Liver (tissue), 9 donors: ENCODE results near the gene CALML5. TPM values are rescaled to one million over a fixed set of nuclear protein-coding genes. Genes with fewer than 3 reads are reported as not detected.

Experiments used
- DNase-seq: peaks from one replicate; pipeline ENCODE4 v3.0.0-alpha.2; 2017; ENCODE audit warnings: low spot score
- H3K27ac ChIP-seq, 2 donors: one replicate each; pipeline ENCODE4 v1.7.0; 2013; ENCODE audit warnings: inconsistent platforms in 2 of 2, low read length in 2 of 2, control low read depth in 1 of 2, low read depth in 1 of 2, mild to moderate bottlenecking in 1 of 2
- H3K27me3 ChIP-seq, 4 donors: one replicate each; pipeline versions ENCODE4 v1.6.1 to v1.7.0; 2013; ENCODE audit warnings: low read length in 3 of 4, inconsistent platforms in 1 of 4, mild to moderate bottlenecking in 1 of 4, moderate library complexity in 1 of 4; ENCODE audit not compliant: control insufficient read depth in 4 of 4, insufficient read depth in 4 of 4
- H3K36me3 ChIP-seq, 4 donors: one replicate each; pipeline versions ENCODE4 v1.6.1 to v1.7.0; 2013; ENCODE audit warnings: low read length in 3 of 4, mild to moderate bottlenecking in 3 of 4, low read depth in 1 of 4, moderate library complexity in 1 of 4; ENCODE audit not compliant: control insufficient read depth in 4 of 4, insufficient read depth in 3 of 4
- H3K4me1 ChIP-seq, 4 donors: one replicate each; pipeline versions ENCODE4 v1.6.1 to v1.7.0; 2013; ENCODE audit warnings: low read length in 3 of 4, mild to moderate bottlenecking in 3 of 4, moderate library complexity in 1 of 4; ENCODE audit not compliant: control insufficient read depth in 4 of 4, insufficient read depth in 4 of 4
- H3K4me3 ChIP-seq, 3 donors: one replicate each; pipeline versions ENCODE4 v1.6.1 to v1.7.0; 2013; ENCODE audit warnings: low read length in 3 of 3, control low read depth in 1 of 3, low read depth in 1 of 3, mild to moderate bottlenecking in 1 of 3
- H3K9ac ChIP-seq, 2 donors: one replicate each; pipeline ENCODE4 v1.7.0; 2013; ENCODE audit warnings: low read length in 2 of 2, mild to moderate bottlenecking in 2 of 2, moderate library complexity in 2 of 2, control low read depth in 1 of 2, low read depth in 1 of 2
- H3K9me3 ChIP-seq, 4 donors: one replicate each; pipeline versions ENCODE4 v1.6.1 to v1.7.0; 2013; ENCODE audit warnings: low read length in 3 of 4; ENCODE audit not compliant: control insufficient read depth in 4 of 4
- ATF3 ChIP-seq: IDR thresholded peaks from 2 replicates; pipeline ENCODE4 v1.6.1; 2016; ENCODE audit warnings: antibody characterized with exemption
- CTCF ChIP-seq: fragments of 150-350 bp; IDR thresholded peaks from 2 replicates; pipeline ENCODE4 v1.5.1; 2017; ENCODE audit warnings: improper control_type of control experiment, low read depth, low read length; ENCODE audit not compliant: missing input control
- EGR1 ChIP-seq, 2 donors: IDR thresholded peaks; 2 replicates each; pipeline ENCODE4 v1.6.1; 2016 to 2018; ENCODE audit warnings: antibody characterized with exemption in 2 of 2, low read depth in 2 of 2
- FOXA1 ChIP-seq: IDR thresholded peaks from 2 replicates; pipeline ENCODE4 v1.6.1; 2016; ENCODE audit warnings: antibody characterized with exemption
- FOXA2 ChIP-seq: IDR thresholded peaks from 2 replicates; pipeline ENCODE4 v1.6.1; 2016; ENCODE audit warnings: antibody characterized with exemption
- GABPA ChIP-seq, 2 donors: IDR thresholded peaks in 1 of 2; conservative IDR thresholded peaks in 1 of 2; 2 replicates each; pipeline ENCODE4 v1.6.1; 2016; ENCODE audit warnings: antibody characterized with exemption in 2 of 2, mild to moderate bottlenecking in 1 of 2, moderate library complexity in 1 of 2
- HNF4A ChIP-seq, 2 donors: conservative IDR thresholded peaks; 2 replicates each; pipeline ENCODE4 v1.6.1; 2016; ENCODE audit warnings: antibody characterized with exemption in 2 of 2, mild to moderate bottlenecking in 2 of 2
- HNF4G ChIP-seq: IDR thresholded peaks from 2 replicates; pipeline ENCODE4 v1.6.1; 2016; ENCODE audit warnings: antibody characterized with exemption
- JUND ChIP-seq, 2 donors: IDR thresholded peaks; 2 replicates each; pipeline ENCODE4 v1.6.1; 2016; ENCODE audit warnings: antibody characterized with exemption in 2 of 2
- MAX ChIP-seq: IDR thresholded peaks from 2 replicates; pipeline ENCODE4 v1.6.1; 2016; ENCODE audit warnings: antibody characterized with exemption
- NR2F2 ChIP-seq: IDR thresholded peaks from 2 replicates; pipeline ENCODE4 v1.6.1; 2016; ENCODE audit warnings: antibody characterized with exemption
- RAD21 ChIP-seq, 2 donors: IDR thresholded peaks; 2 replicates each; pipeline ENCODE4 v1.6.1; 2016; ENCODE audit warnings: antibody characterized with exemption in 2 of 2, mild to moderate bottlenecking in 2 of 2
- REST ChIP-seq: IDR thresholded peaks from 2 replicates; pipeline ENCODE4 v1.6.1; 2016; ENCODE audit warnings: antibody characterized with exemption, mild to moderate bottlenecking
- RXRA ChIP-seq, 2 donors: IDR thresholded peaks; 2 replicates each; pipeline ENCODE4 v1.6.1; 2017 to 2018; ENCODE audit warnings: antibody characterized with exemption in 2 of 2, mild to moderate bottlenecking in 1 of 2
- SP1 ChIP-seq: IDR thresholded peaks from 2 replicates; pipeline ENCODE4 v1.6.1; 2018; ENCODE audit warnings: antibody characterized with exemption, mild to moderate bottlenecking
- TAF1 ChIP-seq: conservative IDR thresholded peaks from 2 replicates; pipeline ENCODE4 v1.6.1; 2016; ENCODE audit warnings: antibody characterized with exemption, mild to moderate bottlenecking
- YY1 ChIP-seq: IDR thresholded peaks from 2 replicates; pipeline ENCODE4 v1.6.1; 2016; ENCODE audit warnings: antibody characterized with exemption, mild to moderate bottlenecking
- ZBTB33 ChIP-seq: IDR thresholded peaks from 2 replicates; pipeline ENCODE4 v1.6.1; 2016; ENCODE audit warnings: antibody characterized with exemption
- WGBS: extraction: QIAGEN DNeasy Blood & Tissue Kit; methylation state at CpG from one replicate; pipeline ENCODE4 v1.1.7; 2013; 5-methylcytosine and 5-hydroxymethylcytosine counted together
- polyA plus RNA-seq, 2 donors: library from polyadenylated mRNA; stranded (reverse) in 1 of 2; unstranded in 1 of 2; fragments of 200-250 nt in 1 of 2; fragments of >200 nt in 1 of 2; fragmentation: Nextera tagmentation in 1 of 2; extraction: Ambion mirVana in 1 of 2; gene quantifications; one replicate each; pipeline versions ENCODE4 v1.2.1 to v1.2.3, GENCODE V29; 2013 to 2015
- total RNA-seq, 2 donors: library from RNA; depleted of rRNA; stranded (reverse); fragments of >200 nt; gene quantifications; one replicate each; pipeline ENCODE4 v1.2.3, GENCODE V29; 2014
- donor health status: healthy.
- donor health status: healthy.
- donor health status: healthy.
- donor health status: healthy.
- donor health status: healthy.

The CALML5 gene
- total and polyA plus RNA-seq, 4 donors: not detected

- WGBS: 61% methylated on average over 7 of the region's 7 CpGs
- peak overlapping the region in 1 of 2 donors; percentile 58 for H3K27ac ChIP-seq
- peak in 1 of 2 donors; percentile 72 for TF ChIP-seq RXRA (IDR thresholded peaks at IDR 0.05)
- TF ChIP-seq GABPA (IDR thresholded peaks at IDR 0.05 in 1 of 2, conservative IDR thresholded peaks at IDR 0.05 in 1 of 2): no peak
- no peak for TF ChIP-seq NR2F2
- no peak for TF ChIP-seq JUND (IDR thresholded peaks at IDR 0.05)
- TF ChIP-seq TAF1: no peak
- TF ChIP-seq FOXA2: no peak
- peak; percentile 19 to 38 for TF ChIP-seq RAD21 (IDR thresholded peaks at IDR 0.05)
- TF ChIP-seq ATF3: no peak
- no peak for TF ChIP-seq SP1
- no peak for TF ChIP-seq ZBTB33
- peak; percentile 26 to 78 for TF ChIP-seq HNF4A (conservative IDR thresholded peaks at IDR 0.05)
- TF ChIP-seq HNF4G: no peak
- TF ChIP-seq YY1: peak; percentile 27
- no peak for TF ChIP-seq CTCF
- no peak for TF ChIP-seq EGR1 (IDR thresholded peaks at IDR 0.05; ENCODE audit: low read depth in 2 of 2)
- no peak for TF ChIP-seq MAX
- TF ChIP-seq FOXA1: no peak
- no peak for TF ChIP-seq REST
- no peak overlapping the region for H3K9ac ChIP-seq
- no peaks in the 10 kb centered on the region for H3K36me3 ChIP-seq
- H3K9me3 ChIP-seq: no peaks in the 10 kb centered on the region
- no peaks in the 10 kb centered on the region for H3K27me3 ChIP-seq
- DNase-seq: no peak
- H3K4me1 ChIP-seq: peaks cover 3 to 44% (median 29%) of the 10 kb centered on the region in 4 donors
- no peak overlapping the region for H3K4me3 ChIP-seq
Measured at GRCh38 chr10:5546891-5547680, 47.7 kb upstream of the CALML5 start.
